GM18519 (cell line): ENCODE measurements around the gene RAB7B.
A peak's percentile ranks its signal among the peaks of the same experiment; 100 is the strongest.
"Not testable (repeated sequence)": the region's sequence is repeated elsewhere in the genome, so short reads cannot be mapped to it uniquely, and the experiment has no call there.

Source experiments
- ATAC-seq: cut with Tn5 transposase; IDR thresholded peaks from one replicate; pipeline ENCODE4 v1.9.1; 2021; ENCODE audit warnings: mild to moderate bottlenecking, moderate library complexity; ENCODE audit not compliant: unreplicated experiment, low FRiP score

The RAB7B gene

GRCh38 chr1:206002871-206003801 is at the start of gene RAB7B:
Gene RAB7B (minus strand): TSS chr1:206003395. CDS start chr1:205994135, 9,260 bp downstream.
- no peak for ATAC-seq

GRCh38 chr1:206052231-206052865 is 49.2 kb upstream of the RAB7B start:
- ATAC-seq = not testable (repeated sequence)

GRCh38 chr1:206050655-206051235 is 47.5 kb upstream of the RAB7B start:
- peak; percentile 54 for ATAC-seq

- no peak for ATAC-seq
These were observed 46.9 kb upstream of the RAB7B start for GRCh38 chr1:206049919-206050600.

GRCh38 chr1:206049293-206049692 is 46.1 kb upstream of the RAB7B start:
- peak; percentile 57 for ATAC-seq

- no peak for ATAC-seq
These were observed 45.4 kb upstream of the RAB7B start for GRCh38 chr1:206048582-206048981.

GRCh38 chr1:206047271-206047670 is 44.1 kb upstream of the RAB7B start:
- no peak for ATAC-seq

- ATAC-seq = no peak
These were observed 38.4 kb upstream of the RAB7B start for GRCh38 chr1:206041640-206042039.

- no peak for ATAC-seq
These were observed 37.1 kb upstream of the RAB7B start for GRCh38 chr1:206040328-206040727.

- no peak for ATAC-seq
These were observed 36.1 kb upstream of the RAB7B start for GRCh38 chr1:206039046-206039973.

GRCh38 chr1:206037581-206037980 is 34.4 kb upstream of the RAB7B start:
- ATAC-seq = no peak

GRCh38 chr1:206036663-206037455 is 33.7 kb upstream of the RAB7B start:
- no peak for ATAC-seq

GRCh38 chr1:206035027-206035426 is 31.8 kb upstream of the RAB7B start:
- no peak for ATAC-seq

- no peak for ATAC-seq
These were observed 29.4 kb upstream of the RAB7B start for GRCh38 chr1:206032380-206033140.

GRCh38 chr1:206030714-206031113 is 27.5 kb upstream of the RAB7B start:
- ATAC-seq = no peak

- ATAC-seq = no peak
These were observed 27.0 kb upstream of the RAB7B start for GRCh38 chr1:206030191-206030590.

GRCh38 chr1:206029484-206029883 is 26.3 kb upstream of the RAB7B start:
- ATAC-seq = no peak

- ATAC-seq = no peak
These were observed 22.2 kb upstream of the RAB7B start for GRCh38 chr1:206025283-206025820.
